ENCODE data around the gene GPR45. TPM values are rescaled to one million over a fixed set of nuclear protein-coding genes. Genes with fewer than 3 reads are reported as not detected.

Gene GPR45
- total RNA-seq, 1 donor from 2014 or later, result not detected

Other genes with a start within 250 kb of the GPR45 start
- gene MRPS9, start 203.7 kb upstream of the GPR45 start, total RNA-seq, result 21.2 TPM
- gene TGFBRAP1, start 88.0 kb downstream of the GPR45 start, total RNA-seq, result 11.4 TPM
- gene C2orf49, start 95.8 kb downstream of the GPR45 start, total RNA-seq, result 9.4 TPM
- gene FHL2, start 157.3 kb downstream of the GPR45 start, total RNA-seq, result 39.0 TPM